ENCODE measurements around the gene PIK3AP1. TPM values are rescaled to one million over a fixed set of nuclear protein-coding genes. Genes with fewer than 3 reads are reported as not detected.
A peak's percentile ranks its signal among the peaks of the same experiment; 100 is the strongest.

The PIK3AP1 gene
- total RNA-seq, 8 experiments from 2014 or later: 0.23 to 11.8 (median 3.3) TPM

DNA sequence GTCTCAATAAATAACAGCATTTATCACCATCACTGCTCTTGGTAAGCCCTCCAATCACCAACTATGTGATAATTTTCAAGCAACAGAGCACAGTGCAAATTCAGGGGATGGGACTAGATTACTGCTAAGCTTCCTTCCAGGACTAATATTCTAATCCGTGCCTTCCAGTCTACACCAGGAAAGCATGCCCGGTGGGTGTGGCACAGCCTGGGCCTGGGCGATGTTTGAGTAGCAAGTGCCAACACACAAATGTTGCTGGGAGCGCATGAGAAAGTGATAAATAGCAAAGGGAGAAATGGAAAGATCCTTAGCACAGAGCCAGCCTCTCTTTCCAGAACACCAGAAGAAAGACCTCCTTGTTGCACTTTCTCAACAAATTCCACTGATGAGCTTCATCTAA lies 120.0 kb downstream of the PIK3AP1 start:
- in situ Hi-C loops (cut with MboI; ENCODE audit: low pct_unique_long_range_greater_than_20kb in 2 of 9, low sequenced_read_pairs in 9 of 9, unreplicated experiment in 9 of 9): no loop called here
- Histone ChIP-seq H3K27ac (no peak overlapping the region), H3K4me1 (replicated peaks in 1 of 2) (peaks cover 0 to 2% of the 10 kb centered on the region in 2 donors), H3K4me3 (no peak overlapping the region)
- ATAC-seq (replicated peaks in 6 of 8): no peak
- WGBS, 10 experiments: 27 to 100% (median 84%) methylated on average over 1 to 4 of the region's 4 CpGs; no CpG with 5 or more reads in 3 of the 10 experiments

DNA sequence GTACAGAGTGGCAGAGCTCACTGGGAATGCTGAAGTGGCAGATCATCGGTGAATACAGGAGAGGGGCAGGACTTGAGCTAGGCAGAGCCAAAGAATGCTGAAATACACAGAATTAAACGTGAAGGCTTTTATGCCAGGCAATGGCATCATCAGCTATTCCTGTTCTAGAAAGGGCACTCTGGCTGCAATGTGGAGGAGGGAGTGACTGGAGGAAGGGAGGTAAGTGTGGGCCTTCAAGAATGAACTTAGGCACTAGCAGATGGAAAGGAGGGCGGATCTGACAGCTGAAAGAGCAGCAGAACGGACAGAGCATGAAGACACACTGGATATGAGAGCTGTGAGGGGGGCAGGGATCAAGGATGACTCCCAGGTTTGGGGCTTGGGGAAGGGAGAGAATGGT lies 121.5 kb downstream of the PIK3AP1 start:
- no peak for ATAC-seq (replicated peaks in 6 of 8)
- Histone ChIP-seq H3K27ac (no peak overlapping the region), H3K4me3 (no peak overlapping the region), H3K4me1 (replicated peaks in 1 of 2) (peaks cover 0 to 2% of the 10 kb centered on the region in 2 donors)
- 0 to 88% (median 74%) methylated on average over 1 to 4 of the region's 4 CpGs; no CpG with 5 or more reads in 1 of the 10 experiments for WGBS, 10 experiments
- in situ Hi-C loops (cut with MboI; ENCODE audit: low pct_unique_long_range_greater_than_20kb in 2 of 9, low sequenced_read_pairs in 9 of 9, unreplicated experiment in 9 of 9): no loop called here

DNA sequence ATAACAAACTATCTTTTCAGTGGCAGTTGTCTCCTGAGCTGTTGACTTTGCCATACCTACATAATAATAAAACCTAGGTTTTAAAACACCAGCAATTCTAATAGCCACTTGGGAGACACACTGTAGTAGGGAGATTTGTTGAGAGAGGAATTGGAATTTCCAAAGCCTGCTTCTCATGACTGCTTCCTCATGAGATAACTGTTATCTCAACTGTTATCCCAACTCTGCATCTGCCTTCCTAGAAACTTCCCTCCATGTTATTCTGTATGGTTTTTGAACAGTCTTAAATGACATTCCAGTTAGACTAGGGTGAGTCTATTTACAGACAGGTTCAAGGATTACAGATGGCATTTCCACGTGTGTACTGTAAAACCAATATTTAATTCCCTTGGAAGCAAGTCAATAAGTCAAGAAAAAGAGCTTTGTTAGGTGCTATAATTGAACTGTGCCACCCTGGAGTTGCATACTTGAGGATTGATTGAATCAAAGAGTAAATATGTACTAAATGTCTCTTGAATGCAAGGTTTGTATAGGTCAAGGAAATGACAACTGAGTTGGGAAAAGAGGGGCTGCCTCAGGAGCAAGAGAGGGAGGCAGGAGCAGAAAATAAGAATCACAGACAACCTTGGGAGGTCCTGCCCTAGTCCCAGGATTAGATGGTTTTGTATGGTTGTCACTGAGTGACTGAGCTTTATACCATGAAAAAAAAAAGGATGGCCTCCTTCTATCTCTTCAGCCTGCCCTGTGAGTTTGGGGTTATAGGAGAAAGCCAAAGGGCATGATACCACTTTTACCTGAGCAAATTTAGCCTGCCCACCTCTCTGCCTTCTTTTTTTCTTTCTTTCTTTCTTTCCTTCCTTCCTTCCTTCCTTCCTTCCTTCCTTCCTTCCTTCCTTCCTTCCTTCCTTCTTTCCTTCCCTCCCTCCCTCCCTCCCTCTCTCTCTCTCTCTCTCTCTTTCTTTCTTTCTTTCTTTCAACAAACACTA lies 123.6 kb downstream of the PIK3AP1 start:
- Histone ChIP-seq H3K27ac (no peak overlapping the region), H3K4me1 (replicated peaks in 1 of 2) (peaks cover 0 to 2% of the 10 kb centered on the region in 2 donors), H3K4me3 (no peak overlapping the region)
- WGBS, 10 experiments: 0 to 86% (median 69%) methylated on average over 1 of the region's 1 CpG; no CpG with 5 or more reads in 2 of the 10 experiments
- in situ Hi-C loops (cut with MboI; ENCODE audit: low pct_unique_long_range_greater_than_20kb in 2 of 9, low sequenced_read_pairs in 9 of 9, unreplicated experiment in 9 of 9): no loop called here
- peak in 1 of 8 experiments; percentile 68 for ATAC-seq (replicated peaks in 6 of 8)

DNA sequence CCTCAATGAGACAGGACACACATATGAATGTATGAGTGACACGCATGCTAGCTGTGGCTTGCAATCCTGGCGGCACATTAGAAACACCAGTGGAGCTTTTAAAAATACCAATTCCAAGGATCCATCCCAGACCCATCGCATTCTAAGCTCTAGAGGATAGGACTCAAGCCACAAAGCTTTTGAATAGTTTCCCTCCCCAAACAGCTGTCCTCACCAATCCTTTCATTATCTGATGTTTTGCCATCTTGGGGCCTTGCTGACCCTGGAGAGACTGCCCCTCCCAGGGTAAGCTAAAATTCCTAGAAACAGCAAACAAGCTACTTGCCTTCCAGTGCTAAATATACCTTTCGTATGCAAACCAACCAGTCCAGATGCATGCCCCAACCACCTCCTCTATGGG lies 124.6 kb downstream of the PIK3AP1 start:
- WGBS, 10 experiments: 80 to 100% (median 100%) methylated on average over 1 to 4 of the region's 4 CpGs; no CpG with 5 or more reads in 3 of the 10 experiments
- in situ Hi-C loops (cut with MboI; ENCODE audit: low pct_unique_long_range_greater_than_20kb in 2 of 9, low sequenced_read_pairs in 9 of 9, unreplicated experiment in 9 of 9): no loop called here
- ATAC-seq (replicated peaks in 6 of 8): no peak

DNA sequence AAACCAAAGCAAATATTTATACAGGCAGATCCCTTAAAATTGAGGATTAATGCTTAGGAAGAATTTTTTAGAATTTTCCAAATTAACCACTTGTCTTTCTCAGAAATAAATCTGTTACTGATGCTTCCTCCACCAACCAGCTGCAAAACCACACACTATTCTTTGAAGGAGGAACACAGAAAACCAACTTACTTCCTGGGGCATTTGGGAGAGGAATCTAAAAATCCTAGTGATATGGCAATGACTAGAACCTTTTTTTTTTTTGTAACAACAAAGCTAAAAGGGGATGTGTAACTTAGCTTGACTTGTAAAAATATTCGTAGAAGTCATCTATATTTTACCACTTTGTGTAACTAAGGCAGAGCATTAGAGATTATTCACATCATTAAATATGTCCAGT lies 128.4 kb downstream of the PIK3AP1 start:
- no peak overlapping the region for H3K4me3 ChIP-seq
- in situ Hi-C loops (cut with MboI; ENCODE audit: low pct_unique_long_range_greater_than_20kb in 2 of 9, low sequenced_read_pairs in 9 of 9, unreplicated experiment in 9 of 9): no loop called here
- 17 to 100% (median 80%) methylated on average over 1 of the region's 1 CpG; no CpG with 5 or more reads in 3 of the 10 experiments for WGBS, 10 experiments
- H3K4me1 ChIP-seq (replicated peaks in 1 of 2): peaks cover 16 to 19% of the 10 kb centered on the region in 2 donors
- ATAC-seq (replicated peaks in 6 of 8): no peak
- H3K27ac ChIP-seq: no peak overlapping the region

More for the DNA sequence above, 124.6 kb downstream of the PIK3AP1 start:
- Histone ChIP-seq H3K4me1 (replicated peaks in 1 of 2) (peaks cover 0 to 2% of the 10 kb centered on the region in 2 donors), H3K4me3 (no peak overlapping the region), H3K27ac (no peak overlapping the region)

DNA sequence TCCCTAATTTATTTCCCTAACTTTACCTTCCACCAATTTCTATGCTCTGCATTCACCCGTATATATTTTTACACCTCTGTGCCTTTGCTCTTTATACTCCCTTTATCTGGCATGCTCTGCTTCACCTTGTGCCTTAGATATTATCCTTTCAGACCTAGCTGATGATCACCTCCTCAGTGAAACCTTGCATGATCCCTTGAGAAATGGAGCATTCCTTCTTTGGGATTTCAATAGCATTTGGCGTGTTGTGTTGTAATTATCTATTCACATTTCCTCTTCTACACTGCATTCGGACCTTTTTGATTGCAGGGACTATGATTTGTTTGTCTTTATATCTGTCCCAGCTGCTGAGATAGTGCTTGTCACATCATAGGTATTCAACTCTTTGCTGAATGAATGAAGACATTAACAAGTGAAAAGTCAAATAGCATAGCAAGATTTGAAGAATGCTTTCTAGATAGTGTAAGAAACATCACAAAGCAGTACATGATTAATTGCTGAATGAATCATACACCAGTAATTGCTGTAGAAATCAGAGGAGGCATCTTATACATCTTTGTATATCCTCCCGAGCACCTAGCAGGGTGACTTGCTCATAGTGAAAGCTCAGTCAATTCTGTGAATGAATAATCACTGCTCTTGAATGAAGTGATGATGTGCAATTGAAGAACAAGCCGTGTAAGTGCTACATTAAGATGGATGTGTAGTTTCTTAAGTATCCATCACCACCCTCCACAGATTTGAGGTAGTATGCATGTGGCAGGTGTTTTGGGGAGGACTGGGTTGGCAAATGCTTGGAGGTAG lies 131.5 kb downstream of the PIK3AP1 start:
- no peak overlapping the region for H3K27ac ChIP-seq
- in situ Hi-C loops (cut with MboI; ENCODE audit: low pct_unique_long_range_greater_than_20kb in 2 of 9, low sequenced_read_pairs in 9 of 9, unreplicated experiment in 9 of 9): no loop called here
- WGBS, 10 experiments: 24 to 73% (median 47%) methylated on average over 2 to 4 of the region's 5 CpGs; no CpG with 5 or more reads in 1 of the 10 experiments
- ATAC-seq (replicated peaks in 6 of 8): peak in 6 of 8 experiments; percentile 1 to 38 (median 35)
- H3K4me1 ChIP-seq (replicated peaks in 1 of 2): peaks cover 16 to 26% of the 10 kb centered on the region in 2 donors
- peak overlapping the region in 1 of 5 donors; percentile 93 for H3K4me3 ChIP-seq

DNA sequence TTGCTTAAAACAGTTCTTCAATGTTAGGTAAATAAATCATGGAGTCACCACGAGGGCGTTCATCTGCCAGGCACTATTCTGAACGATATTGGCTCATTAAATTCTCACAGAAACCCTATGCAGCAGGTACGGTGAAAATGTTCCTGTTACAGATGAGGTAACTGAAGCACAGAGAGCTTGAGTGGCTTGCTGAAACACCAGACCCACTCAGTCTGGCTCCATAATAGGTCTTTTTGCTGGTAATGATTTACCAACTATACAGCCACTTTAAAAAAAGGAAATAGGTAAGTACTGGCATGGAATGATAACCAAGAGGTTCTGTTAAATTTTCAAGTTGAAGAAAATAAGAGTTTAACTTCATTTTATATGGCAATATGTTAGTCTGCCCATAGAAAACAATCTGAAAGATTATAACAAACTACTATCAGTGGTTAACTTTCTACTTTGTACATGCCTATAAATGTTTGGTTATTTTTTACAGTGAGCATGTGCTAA lies 132.2 kb downstream of the PIK3AP1 start:
- Histone ChIP-seq H3K4me1 (replicated peaks in 1 of 2) (peaks cover 21 to 26% of the 10 kb centered on the region in 2 donors), H3K4me3 (peak overlapping the region; percentile 78 to 99 (median 86)), H3K27ac (peak overlapping the region; percentile 97 to 99)
- WGBS, 10 experiments: 5 to 65% (median 33%) methylated on average over 1 to 4 of the region's 4 CpGs
- ATAC-seq (replicated peaks in 6 of 8): no peak
- in situ Hi-C loops (cut with MboI; ENCODE audit: low pct_unique_long_range_greater_than_20kb in 2 of 9, low sequenced_read_pairs in 9 of 9, unreplicated experiment in 9 of 9): no loop called here

DNA sequence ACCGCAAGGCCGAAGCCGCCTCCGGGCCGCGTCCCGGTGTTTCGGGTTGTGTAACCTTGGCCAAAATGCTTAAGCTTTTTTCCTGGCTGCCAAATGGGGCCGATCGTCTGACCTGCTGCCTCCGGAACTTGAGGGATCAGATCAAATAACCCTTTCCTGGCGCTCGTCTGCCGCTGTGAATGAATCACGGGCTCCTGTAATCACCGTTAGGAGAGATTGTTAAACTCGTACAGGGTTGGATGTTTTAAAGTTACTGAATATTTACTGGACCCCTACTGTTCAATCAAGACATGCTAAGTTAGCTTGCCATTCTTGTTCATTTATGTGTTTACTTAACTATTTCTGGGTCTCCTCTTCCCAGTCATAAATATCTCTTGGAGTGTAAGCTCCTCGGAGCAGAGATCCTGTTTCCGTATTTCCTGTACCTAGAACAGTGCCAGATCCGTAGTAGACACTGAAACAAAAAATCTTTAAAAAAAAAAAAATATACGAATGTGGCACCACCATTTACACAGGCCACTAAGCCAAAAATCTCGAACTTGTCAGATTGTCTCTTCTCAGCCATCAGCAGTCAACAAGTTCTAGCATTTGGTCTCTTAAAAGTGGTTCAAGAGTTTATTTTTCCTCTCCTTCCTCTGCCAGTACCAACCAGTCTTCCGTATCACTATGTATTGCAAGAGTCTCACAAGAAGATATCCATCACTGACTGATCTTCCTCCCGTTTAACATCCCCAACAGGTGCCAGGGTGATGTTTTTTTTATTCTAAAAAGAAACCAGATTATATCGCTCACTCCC lies 132.9 kb downstream of the PIK3AP1 start:
- Histone ChIP-seq H3K4me3 (peak overlapping the region; percentile 78 to 99 (median 86)), H3K27ac (peak overlapping the region; percentile 97 to 99), H3K4me1 (replicated peaks in 1 of 2) (peaks cover 21 to 31% of the 10 kb centered on the region in 2 donors)
- WGBS, 10 experiments: 3 to 53% (median 15%) methylated on average over 2 to 22 of the region's 25 CpGs
- in situ Hi-C loops (cut with MboI; ENCODE audit: low pct_unique_long_range_greater_than_20kb in 2 of 9, low sequenced_read_pairs in 9 of 9, unreplicated experiment in 9 of 9): no loop called here
- peak in 6 of 8 experiments; percentile 25 to 42 (median 29) for ATAC-seq (replicated peaks in 6 of 8)

DNA sequence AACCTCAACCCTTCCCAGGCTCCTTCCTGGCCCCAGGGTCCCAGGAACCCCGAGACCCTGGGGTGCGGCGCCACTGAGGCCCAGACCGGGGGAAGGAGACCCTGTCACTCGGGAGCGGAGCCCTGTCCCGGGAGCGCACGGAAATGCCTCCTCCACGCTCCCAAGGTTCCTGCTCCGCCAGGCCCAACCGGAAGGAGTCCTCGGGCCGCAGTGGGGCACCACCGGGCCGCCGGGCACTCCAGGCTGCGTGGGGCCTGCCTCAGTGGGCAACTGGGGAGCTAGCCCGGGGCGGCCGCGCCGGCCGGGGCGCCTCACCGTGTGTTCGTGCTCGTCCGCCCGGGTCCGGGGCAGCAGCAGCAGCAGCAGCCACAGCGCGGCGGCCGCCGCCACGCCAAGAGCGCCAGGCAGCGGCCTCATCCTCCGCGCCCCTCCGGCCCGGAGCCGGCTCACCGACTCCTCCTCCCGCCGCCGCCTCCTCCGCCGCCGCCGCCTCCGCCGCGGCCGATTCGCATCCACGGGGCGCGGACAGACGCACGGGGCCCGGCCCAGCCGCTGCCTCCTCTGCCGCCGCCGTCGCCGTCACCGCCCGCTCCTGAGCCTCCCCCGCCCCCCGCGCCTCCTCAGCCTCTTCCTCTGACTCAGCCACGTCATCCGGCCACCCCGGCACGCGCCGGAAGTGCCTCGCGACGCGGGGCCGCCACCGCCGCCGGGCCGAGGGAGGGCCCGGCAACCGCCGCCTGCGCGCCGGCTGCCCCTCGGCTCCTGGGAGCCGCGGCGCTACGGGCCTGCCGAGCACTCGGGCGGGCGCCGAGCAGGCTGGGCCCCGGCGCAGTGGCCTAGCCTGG lies 133.7 kb downstream of the PIK3AP1 start, which contains the start of gene TM9SF3:
TM9SF3 (minus strand) TSS at position 594 of the 845 bp plus-strand sequence; CDS start at position 417, 177 bp downstream.
- 0 to 1% (median 0%) methylated on average over 1 to 15 of the region's 107 CpGs; no CpG with 5 or more reads in 5 of the 10 experiments for WGBS, 10 experiments
- ATAC-seq (replicated peaks in 6 of 8): peak; percentile 78 to 90 (median 86)
- in situ Hi-C loops (cut with MboI; ENCODE audit: low pct_unique_long_range_greater_than_20kb in 2 of 9, low sequenced_read_pairs in 9 of 9, unreplicated experiment in 9 of 9): no loop called here

DNA sequence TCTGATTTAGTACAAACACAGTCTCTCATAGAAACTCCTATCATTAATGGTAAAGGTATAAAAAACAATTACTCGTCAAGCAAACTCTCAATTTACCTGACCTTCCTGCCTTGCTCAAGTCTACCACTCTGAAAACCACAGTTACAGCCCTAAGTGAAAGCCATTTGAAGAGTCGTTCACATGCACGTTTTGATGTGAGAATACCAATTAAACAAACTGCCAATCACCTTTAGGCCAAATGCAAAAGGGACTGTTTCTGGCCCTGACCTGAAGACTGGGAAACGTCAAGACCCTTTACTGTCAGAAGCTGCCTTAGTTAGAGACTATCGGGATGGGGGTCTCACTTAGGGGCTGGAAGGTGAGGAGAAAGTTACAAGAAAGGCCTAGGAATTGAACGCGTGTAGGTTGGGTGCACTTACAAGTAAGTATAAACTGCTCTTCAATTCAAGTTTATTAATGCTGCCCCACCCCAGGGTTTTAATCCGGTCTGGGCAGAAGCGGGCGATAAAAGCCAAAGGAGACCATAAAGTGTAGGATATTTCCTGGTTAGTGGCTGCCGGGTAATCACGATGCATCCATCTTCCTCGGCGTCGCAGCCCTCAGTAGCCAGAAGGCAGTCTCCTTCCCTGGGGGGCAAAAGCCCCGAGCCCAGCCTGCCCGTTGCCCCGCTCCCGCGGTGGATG lies 134.4 kb downstream of the PIK3AP1 start:
- 0 to 20% (median 3%) methylated on average over 3 to 9 of the region's 20 CpGs; no CpG with 5 or more reads in 4 of the 10 experiments for WGBS, 10 experiments
- Histone ChIP-seq H3K4me3 (peak overlapping the region; percentile 78 to 99 (median 86)), H3K27ac (peak overlapping the region; percentile 97 to 99), H3K4me1 (replicated peaks in 1 of 2) (peaks cover 21 to 34% of the 10 kb centered on the region in 2 donors)
- peak in 3 of 8 experiments; percentile 12 to 31 (median 16) for ATAC-seq (replicated peaks in 6 of 8)
- in situ Hi-C loops (cut with MboI; ENCODE audit: low pct_unique_long_range_greater_than_20kb in 2 of 9, low sequenced_read_pairs in 9 of 9, unreplicated experiment in 9 of 9): no loop called here

More for the DNA sequence above, 133.7 kb downstream of the PIK3AP1 start, which contains the start of gene TM9SF3:
- Histone ChIP-seq H3K4me3 (peak within 1 kb of the TSS; percentile 78 to 99 (median 86)), H3K4me1 (replicated peaks in 1 of 2) (peaks cover 21 to 34% of the 10 kb centered on the region in 2 donors), H3K27ac (peak within 1 kb of the TSS; percentile 97 to 99)

DNA sequence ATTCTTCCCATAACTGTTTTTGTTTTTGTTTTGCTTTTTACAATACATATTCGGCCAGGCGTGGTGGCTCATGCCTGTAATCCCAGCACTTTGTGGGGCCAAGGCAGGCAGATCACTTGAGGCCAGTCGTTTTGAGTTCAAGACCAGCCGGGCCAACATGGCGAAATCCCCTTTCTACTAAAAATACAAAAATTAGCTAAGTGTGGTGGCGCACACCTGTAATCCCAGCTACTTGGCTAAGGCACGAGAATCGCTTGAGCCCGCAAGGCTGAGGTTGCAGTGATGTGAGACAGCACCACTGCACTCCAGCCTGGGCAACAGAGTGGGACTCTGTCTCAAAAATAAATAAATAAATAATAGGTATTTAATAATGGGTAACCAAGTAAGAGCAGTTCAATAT lies 135.8 kb downstream of the PIK3AP1 start:
- WGBS, 10 experiments: 79 to 100% (median 91%) methylated on average over 2 to 9 of the region's 9 CpGs

More for the DNA sequence above, 135.8 kb downstream of the PIK3AP1 start:
- no peak for ATAC-seq (replicated peaks in 6 of 8)
- Histone ChIP-seq H3K4me3 (no peak overlapping the region), H3K4me1 (replicated peaks in 1 of 2) (peaks cover 24 to 34% of the 10 kb centered on the region in 2 donors), H3K27ac (no peak overlapping the region)
- in situ Hi-C loops (cut with MboI; ENCODE audit: low pct_unique_long_range_greater_than_20kb in 2 of 9, low sequenced_read_pairs in 9 of 9, unreplicated experiment in 9 of 9): no loop called here
